NCI-H526 treated with DMSO at 0.1 percent for 48 hours (cell line): ENCODE measurements around the gene OXT.
A peak's percentile ranks its signal among the peaks of the same experiment; 100 is the strongest.
"Not testable (repeated sequence)": the region's sequence is repeated elsewhere in the genome, so short reads cannot be mapped to it uniquely, and the experiment has no call there.

Experiments
- DNase-seq: peaks from one replicate; lab custom pipeline; 2025; lab: John Stamatoyannopoulos, UW

The OXT gene

DNA sequence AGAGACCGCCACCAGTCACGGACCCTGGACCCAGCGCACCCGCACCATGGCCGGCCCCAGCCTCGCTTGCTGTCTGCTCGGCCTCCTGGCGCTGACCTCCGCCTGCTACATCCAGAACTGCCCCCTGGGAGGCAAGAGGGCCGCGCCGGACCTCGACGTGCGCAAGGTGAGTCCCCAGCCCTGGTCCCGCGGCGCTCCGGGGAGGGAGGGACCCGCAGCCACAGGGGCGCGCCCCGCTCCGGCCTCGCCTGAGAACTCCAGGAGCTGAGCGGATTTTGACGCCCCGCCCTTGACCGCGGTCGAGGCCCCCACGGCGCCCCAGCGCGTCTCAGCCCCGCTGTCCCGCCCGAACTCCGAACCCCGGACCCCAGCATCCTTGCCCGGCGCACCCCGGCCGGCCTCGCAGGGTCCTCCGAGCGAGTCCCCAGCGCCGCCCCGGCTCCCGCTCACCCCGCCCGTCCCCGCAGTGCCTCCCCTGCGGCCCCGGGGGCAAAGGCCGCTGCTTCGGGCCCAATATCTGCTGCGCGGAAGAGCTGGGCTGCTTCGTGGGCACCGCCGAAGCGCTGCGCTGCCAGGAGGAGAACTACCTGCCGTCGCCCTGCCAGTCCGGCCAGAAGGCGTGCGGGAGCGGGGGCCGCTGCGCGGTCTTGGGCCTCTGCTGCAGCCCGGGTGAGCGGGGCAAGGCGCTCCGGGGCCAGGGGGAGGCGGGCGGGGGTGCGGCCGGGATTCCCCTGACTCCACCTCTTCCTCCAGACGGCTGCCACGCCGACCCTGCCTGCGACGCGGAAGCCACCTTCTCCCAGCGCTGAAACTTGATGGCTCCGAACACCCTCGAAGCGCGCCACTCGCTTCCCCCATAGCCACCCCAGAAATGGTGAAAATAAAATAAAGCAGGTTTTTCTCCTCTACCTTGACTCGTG lies at the start of gene OXT:
TSS of gene OXT (plus strand) at position 11 of the 920 bp plus-strand sequence. CDS start at position 47, 36 bp downstream.
- DNase-seq, result no peak

DNA sequence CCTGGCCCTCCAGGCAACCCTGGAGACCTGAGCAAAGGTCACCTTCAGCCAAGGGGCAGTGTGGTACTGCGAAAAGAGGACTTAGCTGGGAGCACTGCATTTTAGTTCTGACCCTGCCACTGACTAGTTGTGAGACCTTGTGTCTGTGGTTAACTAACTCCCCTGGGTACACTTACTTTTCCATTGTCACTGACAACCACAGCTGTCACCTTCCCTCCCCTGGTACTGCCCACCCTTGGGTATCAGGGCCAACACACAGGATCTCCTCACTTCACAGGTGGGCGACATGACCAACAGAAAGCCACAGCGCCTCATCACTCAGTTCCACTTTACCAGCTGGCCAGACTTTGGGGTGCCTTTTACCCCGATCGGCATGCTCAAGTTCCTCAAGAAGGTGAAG lies 49.6 kb upstream of the OXT start:
- no peak for DNase-seq

DNA sequence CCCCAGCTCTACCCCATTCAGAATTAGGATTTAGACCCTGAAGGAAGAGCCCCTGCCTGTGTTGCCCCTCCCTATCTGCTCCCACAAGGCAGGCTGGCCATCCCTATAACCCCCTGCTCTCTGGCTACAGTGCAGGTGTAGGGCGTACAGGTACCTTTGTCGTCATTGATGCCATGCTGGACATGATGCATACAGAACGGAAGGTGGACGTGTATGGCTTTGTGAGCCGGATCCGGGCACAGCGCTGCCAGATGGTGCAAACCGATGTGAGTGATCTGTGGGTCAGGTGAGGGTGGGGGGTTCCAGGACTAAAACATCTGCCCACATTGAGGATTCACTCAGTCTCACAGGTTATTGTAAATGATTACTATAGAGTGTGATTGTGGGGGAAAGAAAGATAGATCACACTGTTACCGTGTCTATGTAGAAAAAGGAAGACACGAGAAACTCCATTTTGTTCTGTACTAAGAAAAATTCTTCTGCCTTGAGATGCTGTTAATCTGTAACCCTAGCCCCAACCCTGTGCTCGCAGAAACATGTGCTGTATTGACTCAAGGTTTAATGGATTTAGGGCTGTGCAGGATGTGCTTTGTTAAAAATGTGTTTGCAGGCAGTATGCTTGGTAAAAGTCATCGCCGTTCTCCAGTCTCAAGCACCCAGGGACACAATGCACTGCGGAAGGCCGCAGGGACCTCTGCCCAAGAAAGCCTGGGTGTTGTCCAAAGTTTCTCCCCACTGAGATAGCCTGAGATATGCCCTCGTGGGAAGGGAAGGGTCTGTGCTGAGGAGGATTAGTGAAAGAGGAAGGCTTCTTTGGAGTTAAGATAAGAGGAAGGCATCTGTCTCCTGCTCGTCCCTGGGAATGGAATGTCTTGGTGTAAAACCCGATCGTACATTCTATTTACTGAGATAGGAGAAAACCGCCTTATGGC lies 48.6 kb upstream of the OXT start:
- DNase-seq, result not testable (repeated sequence)

DNA sequence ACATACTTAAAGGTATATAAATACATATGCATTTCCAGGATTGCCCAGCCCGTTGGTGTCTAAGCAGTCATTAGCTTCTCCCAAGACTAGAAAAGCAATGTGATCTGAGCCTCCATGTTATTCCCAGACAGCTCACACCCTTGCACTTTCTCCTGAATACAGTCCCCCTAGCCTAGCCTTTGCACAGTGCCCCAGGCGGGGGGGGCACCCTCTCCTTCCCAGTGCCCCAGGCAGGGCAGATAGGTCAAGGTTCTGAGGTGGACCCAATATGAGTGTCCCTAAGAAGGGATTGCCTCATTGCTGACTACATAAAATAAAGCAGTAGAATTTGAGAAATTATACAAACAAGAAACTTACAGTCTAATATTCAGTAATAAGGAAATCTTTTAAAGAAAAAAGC lies 43.4 kb upstream of the OXT start:
- DNase-seq, result no peak

DNA sequence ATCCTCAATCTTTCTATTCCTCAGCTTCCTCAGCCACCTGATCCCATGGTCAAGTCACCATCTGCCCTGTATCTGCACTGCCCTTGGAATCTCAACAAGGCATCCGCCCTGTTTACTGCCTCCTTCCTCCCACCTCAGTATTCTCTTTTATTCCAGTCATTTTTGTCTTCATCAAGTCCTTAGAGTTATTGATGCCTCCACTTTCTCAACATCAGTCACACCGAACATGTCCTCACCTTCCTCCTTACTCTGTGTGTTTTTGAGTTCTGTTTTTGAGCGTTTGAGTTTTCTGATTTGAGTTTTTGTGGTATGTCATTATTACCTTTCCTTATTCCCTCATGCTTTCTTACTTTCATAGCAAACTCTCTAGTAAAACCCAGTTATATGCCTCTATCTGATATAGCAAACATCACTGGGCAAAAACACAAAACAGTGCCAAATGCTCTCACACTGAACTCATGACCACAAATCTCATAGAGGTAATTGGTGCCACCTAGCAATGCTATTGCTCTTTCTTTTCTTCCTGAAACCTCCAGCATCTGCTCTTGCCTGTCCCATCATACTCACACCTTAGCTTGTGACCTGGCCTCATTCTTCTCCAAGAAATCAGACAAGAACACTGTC lies 39.8 kb upstream of the OXT start:
- no peak for DNase-seq

DNA sequence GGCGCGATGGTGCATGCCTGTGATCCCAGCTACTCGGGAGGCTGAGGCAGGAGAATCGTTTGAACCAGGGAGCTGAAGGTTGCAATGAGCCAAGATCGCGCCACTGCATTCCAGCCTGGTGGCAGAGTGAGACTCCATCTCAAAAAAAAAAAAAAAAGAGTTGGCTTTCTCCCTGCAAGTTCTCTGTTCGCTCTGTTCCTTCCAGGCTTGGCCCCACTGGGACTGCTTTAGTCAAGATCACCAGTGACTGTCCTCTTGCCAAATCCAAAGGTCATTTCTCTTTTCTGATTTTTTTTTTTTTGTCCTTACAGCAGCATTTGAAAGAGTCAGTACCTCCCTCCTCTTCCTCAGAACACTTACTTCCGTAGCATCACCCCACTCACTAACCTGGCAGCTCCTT lies 38.8 kb upstream of the OXT start:
- no peak for DNase-seq

DNA sequence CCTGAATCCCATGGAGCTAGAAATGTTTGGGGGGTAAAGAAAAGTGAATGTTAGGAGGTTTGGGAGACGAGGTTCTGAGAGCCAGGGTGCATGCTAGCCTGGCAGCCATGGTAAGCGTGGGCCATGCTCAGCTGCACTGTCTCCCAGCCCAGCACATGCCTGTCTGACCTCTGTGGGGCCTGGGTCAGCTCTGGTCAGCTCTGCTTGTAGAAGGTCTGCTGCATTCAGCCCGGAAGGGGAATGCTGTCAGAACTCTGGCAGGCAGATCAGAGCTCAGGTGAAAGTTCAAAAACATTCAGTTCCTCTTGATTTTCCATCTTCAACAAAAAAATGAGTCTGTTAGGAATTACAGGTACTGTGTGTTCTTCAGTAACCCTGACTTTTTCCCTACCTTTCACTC lies 33.8 kb upstream of the OXT start:
- no peak for DNase-seq

DNA sequence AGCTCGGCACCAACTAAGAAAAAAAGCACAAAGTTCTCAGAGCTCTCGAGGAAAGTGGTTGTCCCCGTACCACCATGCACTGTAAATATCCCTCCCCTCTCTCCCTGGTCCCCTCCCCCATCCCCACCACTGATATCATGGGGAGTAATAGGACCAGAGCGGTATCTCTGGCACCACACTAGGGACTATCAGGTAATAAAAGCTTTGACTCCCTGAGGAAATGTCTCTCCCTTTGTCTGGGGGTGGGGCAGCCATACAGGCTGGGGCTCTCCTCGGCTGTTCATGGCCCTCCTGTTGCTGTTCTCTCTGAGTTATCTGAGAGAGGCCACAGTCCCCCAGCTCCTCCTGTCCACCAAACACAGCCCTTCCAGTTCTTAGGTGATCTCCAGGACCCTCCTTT lies 33.0 kb upstream of the OXT start:
- no peak for DNase-seq

DNA sequence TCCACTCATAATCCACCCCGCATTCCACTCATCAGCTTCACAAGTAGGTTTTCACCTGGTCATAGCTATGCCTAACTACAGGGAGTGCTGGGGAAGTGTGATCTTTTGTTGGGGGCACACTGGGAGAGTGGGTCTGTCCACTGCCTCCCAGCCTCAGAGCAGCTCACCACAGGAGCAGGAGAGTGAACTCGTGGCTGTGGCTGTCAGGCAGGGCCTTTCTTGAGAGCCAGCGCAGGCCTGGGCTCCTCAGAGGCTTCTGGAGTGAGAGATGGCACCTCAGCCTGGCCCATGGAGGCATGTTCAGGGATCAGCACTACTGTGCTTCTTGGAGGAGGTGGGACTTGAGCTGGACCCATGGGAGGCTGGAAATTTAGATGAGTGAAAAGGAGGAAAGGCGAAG lies 32.0 kb upstream of the OXT start:
- no peak for DNase-seq

DNA sequence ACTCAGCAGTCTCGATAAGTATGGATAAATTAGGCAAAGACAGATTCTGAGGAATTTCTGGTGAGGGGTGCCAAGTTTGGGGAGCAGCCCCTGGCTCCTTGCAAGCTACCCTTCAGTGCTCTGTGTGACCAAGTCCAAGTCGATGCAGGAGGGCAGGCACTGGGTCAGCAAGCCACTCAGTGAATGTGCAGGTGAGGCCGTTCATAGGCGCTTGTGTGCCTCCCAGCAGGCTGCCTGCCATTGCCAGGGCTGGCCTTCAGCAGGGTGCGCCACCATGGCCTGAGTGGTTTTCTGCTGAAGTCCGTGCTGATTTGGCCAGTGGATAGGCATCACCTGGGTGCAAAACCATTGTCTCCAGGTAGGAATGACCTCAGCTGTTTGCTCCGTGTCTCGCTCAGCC lies 31.3 kb upstream of the OXT start:
- no peak for DNase-seq

DNA sequence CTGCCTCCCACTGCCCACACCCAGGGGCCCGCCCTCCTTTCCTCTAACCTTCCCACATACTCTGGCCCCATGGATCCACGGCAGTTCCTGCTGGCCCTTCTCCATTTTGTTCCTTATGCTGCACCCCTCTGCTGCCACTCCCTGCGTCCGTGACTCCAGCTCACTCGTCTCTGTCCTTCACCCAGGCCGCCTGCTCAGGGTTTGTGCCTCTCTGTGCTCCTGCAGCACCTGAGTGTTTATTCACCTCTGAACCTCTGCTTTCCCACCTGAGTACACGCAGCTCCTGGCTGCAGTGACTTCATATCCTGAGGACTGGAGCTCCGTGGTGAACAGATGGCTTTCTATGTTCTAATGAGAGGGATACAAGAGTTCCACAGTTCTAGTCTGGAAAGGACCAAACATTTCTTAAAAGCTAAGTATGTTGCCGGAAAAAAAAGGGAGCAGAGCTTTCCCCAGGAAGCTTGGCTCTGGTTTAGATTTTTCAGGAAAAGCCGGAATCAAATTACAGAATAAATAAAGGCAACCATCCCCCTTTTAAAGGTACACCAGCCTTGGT lies 29.5 kb upstream of the OXT start:
- peak; percentile 25 for DNase-seq

DNA sequence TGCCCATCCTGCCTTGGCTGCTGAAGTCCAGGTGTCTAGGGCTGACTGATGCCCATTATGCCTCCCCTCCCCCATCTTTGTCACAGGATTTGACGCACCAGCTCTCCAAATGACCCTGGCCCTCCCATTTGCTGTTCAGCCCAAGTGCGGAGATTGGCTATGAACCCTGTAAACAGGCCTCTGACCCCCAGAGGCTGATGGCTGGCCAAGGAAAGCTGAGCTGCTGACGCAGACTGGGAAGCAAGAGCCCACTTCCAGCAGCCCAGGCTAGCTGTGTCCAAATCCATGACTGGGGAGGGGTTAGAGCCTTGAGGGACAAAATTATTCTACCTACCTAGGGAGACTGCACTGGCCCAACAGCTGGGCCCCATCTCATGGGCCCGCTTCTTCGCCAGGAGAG lies 28.8 kb upstream of the OXT start:
- no peak for DNase-seq

DNA sequence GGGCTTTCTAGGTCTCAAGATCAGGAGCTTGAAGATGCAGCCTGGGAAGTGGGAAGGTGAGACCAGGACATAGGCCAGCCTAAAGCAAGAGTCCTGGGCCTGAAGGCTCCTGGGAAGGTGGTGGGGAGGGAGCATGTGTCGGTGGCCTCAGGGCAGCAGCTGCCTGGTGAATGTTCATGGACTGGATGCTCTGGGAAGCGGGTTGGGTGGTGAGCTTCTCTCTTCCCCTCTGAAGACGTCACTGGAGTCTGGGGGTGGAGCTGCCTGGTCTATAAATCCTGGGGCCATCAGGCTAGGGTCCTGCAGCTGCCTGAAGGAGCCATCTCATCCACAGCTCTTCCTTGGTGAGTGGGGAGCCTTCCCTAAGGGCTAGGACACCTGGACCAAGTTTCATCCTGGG lies 28.1 kb upstream of the OXT start, which contains the start of gene GNRH2:
TSS of gene GNRH2 (plus strand) at position 301 of the 400 bp plus-strand sequence. CDS start 793 bp downstream, outside the sequence.
- no peak for DNase-seq

DNA sequence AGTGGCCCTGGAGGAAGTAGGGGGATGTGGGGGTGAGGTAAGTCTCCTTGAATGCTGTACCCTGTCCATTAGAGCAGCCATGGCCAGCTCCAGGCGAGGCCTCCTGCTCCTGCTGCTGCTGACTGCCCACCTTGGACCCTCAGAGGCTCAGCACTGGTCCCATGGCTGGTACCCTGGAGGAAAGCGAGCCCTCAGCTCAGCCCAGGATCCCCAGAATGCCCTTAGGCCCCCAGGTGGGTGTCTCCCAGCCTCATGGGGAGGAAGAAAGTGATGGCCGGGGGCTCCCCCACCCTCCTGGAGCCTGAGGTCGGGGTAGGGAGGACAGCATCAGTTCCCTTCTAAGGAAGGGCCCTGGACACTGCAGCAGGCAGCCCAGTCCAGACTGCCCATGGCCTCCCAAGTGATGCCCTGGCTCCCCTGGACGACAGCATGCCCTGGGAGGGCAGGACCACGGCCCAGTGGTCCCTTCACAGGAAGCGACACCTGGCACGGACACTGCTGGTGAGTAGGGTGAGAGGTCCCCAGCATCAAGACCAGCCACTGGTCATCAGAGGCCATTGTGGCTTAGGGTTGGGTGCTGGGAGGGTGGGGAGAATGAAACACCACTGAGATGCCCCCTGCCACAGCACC lies 27.0 kb upstream of the OXT start:
- DNase-seq, result no peak

DNA sequence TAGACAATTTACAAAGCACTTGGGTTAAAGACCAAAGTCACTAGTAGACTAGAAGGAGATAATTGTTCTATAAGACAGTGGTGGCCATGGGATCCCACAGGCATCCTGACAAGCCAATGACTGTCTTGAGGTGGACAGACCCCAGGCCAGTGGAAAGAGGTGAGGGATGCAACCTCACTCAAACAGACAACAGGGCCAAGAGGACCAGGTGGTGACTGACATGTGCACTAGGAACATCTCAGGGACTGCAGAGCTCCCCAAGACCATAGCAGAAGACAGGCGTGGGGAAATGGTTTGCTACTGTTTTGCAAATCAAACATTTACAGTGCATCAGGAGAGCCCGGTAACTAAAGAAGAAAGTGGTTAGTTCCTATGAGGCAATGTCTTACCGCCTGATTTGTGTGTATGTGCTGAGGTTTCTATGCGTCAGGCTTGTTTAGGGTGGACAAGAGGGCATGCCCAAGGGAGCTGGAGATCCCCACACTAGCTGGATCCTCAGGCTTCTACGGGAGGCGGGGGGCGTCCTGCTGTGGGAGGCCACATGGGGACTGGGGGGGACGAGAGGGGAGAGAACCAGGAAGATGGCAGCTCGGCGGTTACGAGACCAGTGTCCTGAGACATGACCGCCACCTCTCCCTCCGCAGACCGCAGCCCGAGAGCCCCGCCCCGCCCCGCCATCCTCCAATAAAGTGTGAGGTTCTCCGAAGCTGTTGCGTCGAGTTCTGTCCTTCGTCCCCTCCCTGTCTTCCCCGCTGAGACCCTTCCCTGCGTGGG lies 26.2 kb upstream of the OXT start:
- peak; percentile 75 for DNase-seq

DNA sequence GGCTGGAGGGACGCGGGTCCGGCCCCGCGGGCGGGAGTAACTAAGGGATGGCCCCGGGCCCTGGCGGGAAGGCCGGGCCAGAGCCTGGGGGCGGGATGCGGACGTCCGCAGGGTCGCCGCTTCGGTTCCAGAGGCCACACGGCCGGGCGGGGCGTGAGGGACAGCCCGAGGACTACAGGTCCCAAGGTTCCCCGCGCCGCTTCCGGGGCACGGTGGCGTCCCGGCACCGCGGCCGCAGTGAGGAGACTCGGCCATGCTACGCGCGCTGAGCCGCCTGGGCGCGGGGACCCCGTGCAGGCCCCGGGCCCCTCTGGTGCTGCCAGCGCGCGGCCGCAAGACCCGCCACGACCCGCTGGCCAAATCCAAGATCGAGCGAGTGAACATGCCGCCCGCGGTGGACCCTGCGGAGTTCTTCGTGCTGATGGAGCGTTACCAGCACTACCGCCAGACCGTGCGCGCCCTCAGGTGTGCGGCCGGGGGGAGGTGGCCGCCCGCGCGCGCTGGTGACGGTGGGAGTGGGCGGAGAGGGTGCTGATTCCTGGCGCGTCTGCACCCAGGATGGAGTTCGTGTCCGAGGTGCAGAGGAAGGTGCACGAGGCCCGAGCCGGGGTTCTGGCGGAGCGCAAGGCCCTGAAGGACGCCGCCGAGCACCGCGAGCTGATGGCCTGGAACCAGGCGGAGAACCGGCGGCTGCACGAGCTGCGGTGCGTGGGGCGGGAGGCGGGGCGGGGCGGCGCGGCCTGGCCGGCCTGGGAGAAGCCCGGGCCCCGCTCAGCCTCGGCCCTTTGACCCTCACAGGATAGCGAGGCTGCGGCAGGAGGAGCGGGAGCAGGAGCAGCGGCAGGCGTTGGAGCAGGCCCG lies 25.4 kb upstream of the OXT start, which contains the start of gene MRPS26:
TSS of gene MRPS26 (plus strand) at position 237 of the 861 bp plus-strand sequence. CDS start at position 254, 17 bp downstream.
- peak; percentile 76 for DNase-seq

DNA sequence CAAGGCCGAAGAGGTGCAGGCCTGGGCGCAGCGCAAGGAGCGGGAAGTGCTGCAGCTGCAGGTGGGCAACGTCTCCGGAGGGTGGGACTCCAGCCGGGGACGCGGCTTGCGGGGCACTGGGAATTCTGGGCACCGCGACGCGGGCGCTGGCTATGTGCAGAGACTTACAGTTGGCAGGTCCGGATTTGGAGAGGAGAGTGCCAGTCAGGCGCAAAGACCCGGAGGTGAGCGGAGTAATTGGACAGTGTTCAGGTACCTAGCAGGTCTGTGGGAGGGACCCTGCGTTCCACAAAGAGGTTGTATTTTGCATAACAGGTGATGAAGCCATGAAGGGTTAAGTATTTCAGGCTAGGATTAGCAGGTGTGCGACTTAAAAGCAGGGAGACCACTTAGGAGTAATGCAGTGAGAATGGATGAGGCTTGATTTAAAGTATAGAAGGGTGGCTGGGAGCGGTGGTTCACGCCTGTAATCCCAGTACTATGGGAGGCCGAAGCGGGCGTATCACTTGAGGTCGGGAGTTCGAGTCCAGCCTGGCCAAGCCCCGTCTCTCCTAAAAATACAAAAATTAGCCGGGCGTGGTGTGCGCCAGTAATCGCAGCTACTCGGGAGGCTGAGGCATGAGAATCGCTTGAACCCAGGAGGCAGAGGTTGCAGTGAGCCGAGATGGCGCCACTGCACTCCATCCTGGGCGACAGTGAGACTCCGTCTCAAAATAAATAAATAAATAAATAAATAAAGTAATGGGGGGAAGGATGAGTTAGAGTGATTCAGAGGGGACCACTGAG lies 24.6 kb upstream of the OXT start:
- DNase-seq, result peak; percentile 94
